GM19395 (cell line): ENCODE results near the gene TRIO.
"Not testable (repeated sequence)": the region's sequence is repeated elsewhere in the genome, so short reads cannot be mapped to it uniquely, and the experiment has no call there.

Experiments used
- ATAC-seq: cut with Tn5 transposase; IDR thresholded peaks from one replicate; pipeline ENCODE4 v1.9.1; 2021; ENCODE audit warnings: mild to moderate bottlenecking, moderate library complexity; ENCODE audit not compliant: unreplicated experiment

The TRIO gene

GRCh38 chr5:14516901-14517300 is 373.8 kb downstream of the TRIO start:
- no peak for ATAC-seq

- ATAC-seq: no peak
Observed at GRCh38 chr5:14518638-14519037, 375.5 kb downstream of the TRIO start.

GRCh38 chr5:14521748-14522147 is 378.6 kb downstream of the TRIO start:
- no peak for ATAC-seq

DNA sequence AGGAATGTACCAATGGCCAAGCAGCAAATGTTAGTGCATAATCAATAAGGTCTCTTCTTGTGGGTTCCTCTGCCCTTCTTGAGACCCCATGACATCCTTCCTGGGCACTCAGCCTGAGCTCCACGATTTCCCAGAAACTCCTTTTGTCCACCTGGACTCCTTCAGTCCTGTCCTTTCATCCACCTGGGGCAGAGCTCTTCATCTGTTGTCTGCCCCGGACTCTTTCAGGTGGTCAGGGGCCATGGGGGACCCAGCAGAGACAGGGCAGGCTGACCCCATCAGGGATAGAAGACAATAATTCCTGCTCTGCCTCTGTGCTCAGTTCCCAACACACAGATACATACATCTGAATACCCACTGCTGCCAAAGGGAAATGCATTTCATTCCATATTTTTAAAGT is 379.6 kb downstream of the TRIO start:
- no peak for ATAC-seq

GRCh38 chr5:14523243-14524034 is 380.3 kb downstream of the TRIO start:
- ATAC-seq: no peak

- ATAC-seq: no peak
Observed at GRCh38 chr5:14525397-14525796, 382.3 kb downstream of the TRIO start.

DNA sequence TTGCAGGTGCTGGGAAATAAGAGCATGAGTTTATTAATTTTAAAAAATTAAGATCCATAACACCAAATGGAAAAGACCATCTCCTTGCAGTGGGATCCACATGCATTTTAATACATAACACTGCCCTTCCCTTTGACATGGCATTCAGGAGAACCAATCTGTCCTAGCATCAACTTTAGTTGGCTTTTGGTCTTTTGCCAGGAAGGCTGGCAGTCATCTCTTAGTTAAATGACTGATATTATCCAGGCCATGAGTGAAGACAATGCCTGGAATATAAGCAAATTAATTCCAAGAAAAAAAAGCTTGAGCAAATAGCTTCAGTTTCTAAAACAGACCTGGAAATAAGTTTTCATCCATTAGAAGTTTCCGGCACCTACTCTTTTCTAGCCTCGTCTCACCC is 383.4 kb downstream of the TRIO start:
- ATAC-seq: no peak

- no peak for ATAC-seq
Observed at GRCh38 chr5:14528115-14528514, 385.0 kb downstream of the TRIO start.

DNA sequence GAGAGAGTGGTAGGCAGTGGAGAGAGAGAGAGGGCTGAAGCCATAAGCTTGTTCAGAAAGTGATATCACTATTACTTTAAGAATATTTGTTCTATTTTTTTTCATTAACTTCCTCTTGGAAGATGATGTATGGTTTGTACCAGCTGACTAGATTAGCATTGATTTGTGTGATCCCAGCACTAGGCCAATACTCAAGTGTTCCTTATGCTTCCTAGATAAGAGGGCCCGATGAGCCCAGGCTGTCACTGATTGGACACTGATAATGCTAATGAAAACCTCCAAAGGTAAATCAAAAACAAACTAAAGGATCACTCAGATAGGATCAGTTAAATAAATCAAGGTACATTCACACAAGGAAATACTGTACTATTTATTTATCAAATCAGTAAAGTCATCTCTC is 385.8 kb downstream of the TRIO start:
- no peak for ATAC-seq

DNA sequence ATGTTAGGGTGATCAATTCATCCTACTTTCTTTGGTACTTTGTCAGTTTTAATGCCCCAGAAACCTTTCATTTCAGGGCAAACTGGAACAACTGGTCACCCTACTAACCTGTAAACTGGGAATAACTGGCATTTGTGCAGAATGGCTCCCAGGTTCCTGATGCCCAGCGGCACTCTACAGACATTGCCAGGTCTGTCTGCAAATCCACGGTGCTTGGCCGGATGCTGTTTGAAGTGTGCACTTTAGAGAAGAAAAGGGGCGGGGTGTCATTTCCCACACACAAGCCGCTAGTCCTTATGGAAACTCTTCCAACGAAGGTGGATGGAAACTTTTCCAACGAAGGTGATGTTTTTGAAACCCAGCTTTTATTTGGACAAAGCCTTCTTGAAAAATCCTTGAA is 388.5 kb downstream of the TRIO start:
- no peak for ATAC-seq

GRCh38 chr5:14532180-14532579 is 389.0 kb downstream of the TRIO start:
- no peak for ATAC-seq

- no peak for ATAC-seq
Observed at GRCh38 chr5:14534773-14535172, 391.6 kb downstream of the TRIO start.

DNA sequence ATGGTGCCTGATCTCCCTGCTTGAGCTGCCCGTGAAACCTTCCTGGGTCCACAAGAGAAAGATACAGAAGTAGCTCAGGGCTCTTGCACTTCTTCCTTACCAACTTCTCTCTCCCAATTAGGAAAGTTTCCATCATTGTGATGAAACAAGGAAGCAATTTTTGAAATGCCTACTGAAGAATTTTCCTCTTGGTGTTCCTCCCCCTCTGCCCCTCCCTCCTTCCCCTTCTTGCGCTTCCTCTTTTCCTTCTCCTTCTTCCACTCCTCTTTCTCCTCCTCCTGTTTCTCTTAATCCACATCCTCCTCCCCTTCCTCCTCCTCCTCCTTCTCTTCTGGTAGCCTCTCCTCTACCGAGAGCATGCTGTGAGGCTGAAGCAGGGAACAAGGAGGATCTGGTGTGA is 402.2 kb downstream of the TRIO start:
- no peak for ATAC-seq

GRCh38 chr5:14545862-14546261 is 402.7 kb downstream of the TRIO start:
- ATAC-seq: no peak

- ATAC-seq: no peak
Observed at GRCh38 chr5:14547666-14548065, 404.5 kb downstream of the TRIO start.

DNA sequence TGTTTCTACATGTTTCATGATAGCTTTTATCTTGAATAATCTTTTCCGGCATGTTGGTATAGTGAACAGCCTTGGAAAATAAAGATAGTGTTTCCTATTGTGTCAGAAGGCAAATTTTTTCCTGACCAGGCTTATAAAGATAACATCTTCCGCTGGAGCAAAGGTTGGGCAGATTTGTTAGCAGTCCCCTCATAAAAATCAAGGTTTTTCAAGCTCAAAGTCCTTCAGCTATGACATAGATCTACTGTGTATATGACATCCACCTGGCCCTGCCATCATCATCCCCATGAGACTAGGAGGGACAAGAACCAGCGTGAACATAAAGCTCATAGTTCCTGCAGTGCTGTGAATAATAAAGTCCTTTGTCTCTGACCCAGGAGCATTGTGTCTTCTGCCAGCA is 408.1 kb downstream of the TRIO start:
- ATAC-seq: no peak

DNA sequence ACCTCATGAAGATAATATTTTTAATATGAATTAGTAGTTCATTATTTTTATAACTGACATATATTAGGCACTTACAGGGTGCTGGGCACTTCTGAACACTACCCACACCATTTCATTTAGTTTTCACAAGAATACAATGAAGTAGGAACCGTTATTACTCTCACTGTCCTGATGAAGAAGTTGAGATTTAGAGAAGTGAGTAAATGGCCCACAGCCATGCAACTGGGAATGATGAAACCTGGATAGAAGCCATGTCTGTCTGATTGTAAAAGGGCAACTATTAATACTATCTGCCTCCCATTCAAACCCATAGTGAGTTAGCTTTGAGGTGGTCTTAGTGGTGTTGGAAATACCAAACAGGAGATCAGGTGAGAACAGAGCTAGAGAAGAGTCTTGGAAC is 408.9 kb downstream of the TRIO start:
- ATAC-seq: no peak

DNA sequence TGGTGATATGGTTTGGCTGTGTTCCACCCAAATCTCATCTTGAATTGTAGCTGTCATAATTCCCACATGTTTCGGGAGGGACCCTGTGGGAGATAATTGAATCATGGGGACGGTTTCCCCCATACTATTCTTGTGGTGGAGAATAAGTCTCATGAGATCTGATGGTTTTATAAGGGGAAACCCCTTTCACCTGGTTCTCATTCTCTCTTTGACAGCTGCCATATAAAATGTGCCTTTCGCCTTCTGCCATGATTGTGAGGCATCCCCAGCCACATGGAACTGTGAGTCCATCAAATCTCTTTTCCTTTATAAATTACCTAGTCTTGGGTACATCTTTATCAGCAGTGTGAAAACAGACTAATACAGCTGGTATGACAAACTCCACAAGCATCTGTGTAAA is 411.1 kb downstream of the TRIO start:
- ATAC-seq: not testable (repeated sequence)

GRCh38 chr5:14556015-14556414 is 412.9 kb downstream of the TRIO start:
- ATAC-seq: no peak

- ATAC-seq: no peak
Observed at GRCh38 chr5:14557203-14557770, 414.1 kb downstream of the TRIO start.

- no peak for ATAC-seq
Observed at GRCh38 chr5:14557791-14558415, 414.8 kb downstream of the TRIO start.
